Measurements from ENCODE around the gene HDAC4.

HDAC4 gene

DNA sequence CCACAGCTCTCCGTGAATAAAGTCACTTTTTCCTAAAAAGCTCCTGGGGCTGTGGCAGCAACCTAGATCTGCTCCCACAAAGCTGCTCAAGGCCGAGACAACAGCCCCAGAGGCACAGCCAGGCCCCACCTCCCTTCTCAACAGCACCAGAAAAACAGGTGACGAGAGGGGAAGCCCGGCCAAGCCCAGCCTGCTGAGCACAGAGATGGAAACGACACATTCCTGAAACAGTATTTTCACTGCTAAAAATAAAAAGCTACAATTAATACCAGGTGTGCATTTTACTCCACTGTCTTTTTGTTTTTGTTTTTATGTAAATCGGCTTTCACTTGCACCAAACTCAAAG is 199.3 kb downstream of the HDAC4 start (continued):
- TF ChIP-seq, protein P1, sequence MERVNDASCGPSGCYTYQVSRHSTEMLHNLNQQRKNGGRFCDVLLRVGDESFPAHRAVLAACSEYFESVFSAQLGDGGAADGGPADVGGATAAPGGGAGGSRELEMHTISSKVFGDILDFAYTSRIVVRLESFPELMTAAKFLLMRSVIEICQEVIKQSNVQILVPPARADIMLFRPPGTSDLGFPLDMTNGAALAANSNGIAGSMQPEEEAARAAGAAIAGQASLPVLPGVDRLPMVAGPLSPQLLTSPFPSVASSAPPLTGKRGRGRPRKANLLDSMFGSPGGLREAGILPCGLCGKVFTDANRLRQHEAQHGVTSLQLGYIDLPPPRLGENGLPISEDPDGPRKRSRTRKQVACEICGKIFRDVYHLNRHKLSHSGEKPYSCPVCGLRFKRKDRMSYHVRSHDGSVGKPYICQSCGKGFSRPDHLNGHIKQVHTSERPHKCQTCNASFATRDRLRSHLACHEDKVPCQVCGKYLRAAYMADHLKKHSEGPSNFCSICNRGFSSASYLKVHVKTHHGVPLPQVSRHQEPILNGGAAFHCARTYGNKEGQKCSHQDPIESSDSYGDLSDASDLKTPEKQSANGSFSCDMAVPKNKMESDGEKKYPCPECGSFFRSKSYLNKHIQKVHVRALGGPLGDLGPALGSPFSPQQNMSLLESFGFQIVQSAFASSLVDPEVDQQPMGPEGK (tag by site-specific recombination; IDR thresholded peaks at IDR 0.05) = no peak

DNA sequence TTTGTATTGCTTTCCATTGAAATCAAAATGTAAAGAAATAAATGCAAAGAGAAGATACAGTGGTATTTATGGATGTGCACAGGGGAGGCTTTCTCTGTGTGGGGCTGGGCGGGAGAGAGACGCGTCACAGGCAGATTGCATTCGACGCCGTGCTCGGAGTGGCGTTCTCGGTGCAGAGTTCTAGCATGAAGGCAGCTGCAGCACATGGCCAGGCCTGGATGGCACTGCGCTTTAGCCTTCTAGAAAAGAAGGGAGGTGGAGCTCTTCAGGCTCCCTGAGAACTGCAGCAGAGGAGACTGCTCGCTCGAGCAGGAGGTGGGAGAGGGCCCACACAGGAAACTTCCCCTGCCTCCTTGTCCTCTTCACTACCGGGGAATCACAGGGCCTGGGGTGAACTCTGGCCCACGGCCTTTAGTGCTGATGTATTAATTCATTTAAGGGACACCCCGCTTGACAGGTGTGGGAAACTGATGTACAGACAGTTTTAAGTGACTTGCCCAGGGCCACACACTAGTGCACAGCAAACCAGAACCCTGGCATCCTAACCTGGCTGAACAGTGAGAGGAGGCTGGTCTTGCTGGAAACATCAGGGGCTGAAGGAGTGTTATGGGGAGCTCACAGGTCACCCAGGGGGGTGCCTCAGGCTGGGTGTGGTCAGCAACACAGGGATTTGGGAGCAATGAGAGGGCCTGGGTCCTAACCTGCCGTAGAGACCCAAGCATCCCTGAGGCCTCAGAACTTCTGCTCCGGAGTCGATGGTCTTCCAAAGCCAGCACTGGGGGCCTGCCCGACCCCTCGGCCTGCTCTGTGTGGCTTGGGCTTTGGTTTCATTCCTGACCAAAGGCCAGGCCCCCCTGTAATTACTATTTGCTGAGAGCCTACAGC is 199.9 kb downstream of the HDAC4 start:
- Histone ChIP-seq H3K4me1 (ENCODE audit: control insufficient read depth, insufficient read depth, low read length) (no peaks in the 10 kb centered on the region), H3K9me3 (ENCODE audit: control insufficient read depth, insufficient read depth, low read depth, low read length) (no peaks in the 10 kb centered on the region), H3K4me3 (ENCODE audit: low read depth, low read length) (no peak overlapping the region), H3K27ac (ENCODE audit: extremely low read depth, low read depth, low read length) (no peak overlapping the region), H3K36me3 (ENCODE audit: control insufficient read depth in 2 of 2, insufficient read depth in 1 of 2, low read length in 2 of 2) (peaks cover 0 to 3% of the 10 kb centered on the region in 2 experiments; a peak in 1 of 3 replicates)
- ChIA-PET CTCF (no interaction called here), POLR2A (no interaction called here)
- TF ChIP-seq ZFP37 (tag by site-specific recombination; IDR thresholded peaks at IDR 0.05) = no peak
- TF ChIP-seq SP7 (tag by site-specific recombination; IDR thresholded peaks at IDR 0.05) = no peak
- TF ChIP-seq ZNF211 (tag by site-specific recombination; IDR thresholded peaks at IDR 0.05; ENCODE audit: low read depth) = no peak
- no peak for TF ChIP-seq ZNF747 (tag by site-specific recombination; IDR thresholded peaks at IDR 0.05)
- TF ChIP-seq, protein P2, sequence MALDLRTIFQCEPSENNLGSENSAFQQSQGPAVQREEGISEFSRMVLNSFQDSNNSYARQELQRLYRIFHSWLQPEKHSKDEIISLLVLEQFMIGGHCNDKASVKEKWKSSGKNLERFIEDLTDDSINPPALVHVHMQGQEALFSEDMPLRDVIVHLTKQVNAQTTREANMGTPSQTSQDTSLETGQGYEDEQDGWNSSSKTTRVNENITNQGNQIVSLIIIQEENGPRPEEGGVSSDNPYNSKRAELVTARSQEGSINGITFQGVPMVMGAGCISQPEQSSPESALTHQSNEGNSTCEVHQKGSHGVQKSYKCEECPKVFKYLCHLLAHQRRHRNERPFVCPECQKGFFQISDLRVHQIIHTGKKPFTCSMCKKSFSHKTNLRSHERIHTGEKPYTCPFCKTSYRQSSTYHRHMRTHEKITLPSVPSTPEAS (tag by site-specific recombination; IDR thresholded peaks at IDR 0.05) = no peak

DNA sequence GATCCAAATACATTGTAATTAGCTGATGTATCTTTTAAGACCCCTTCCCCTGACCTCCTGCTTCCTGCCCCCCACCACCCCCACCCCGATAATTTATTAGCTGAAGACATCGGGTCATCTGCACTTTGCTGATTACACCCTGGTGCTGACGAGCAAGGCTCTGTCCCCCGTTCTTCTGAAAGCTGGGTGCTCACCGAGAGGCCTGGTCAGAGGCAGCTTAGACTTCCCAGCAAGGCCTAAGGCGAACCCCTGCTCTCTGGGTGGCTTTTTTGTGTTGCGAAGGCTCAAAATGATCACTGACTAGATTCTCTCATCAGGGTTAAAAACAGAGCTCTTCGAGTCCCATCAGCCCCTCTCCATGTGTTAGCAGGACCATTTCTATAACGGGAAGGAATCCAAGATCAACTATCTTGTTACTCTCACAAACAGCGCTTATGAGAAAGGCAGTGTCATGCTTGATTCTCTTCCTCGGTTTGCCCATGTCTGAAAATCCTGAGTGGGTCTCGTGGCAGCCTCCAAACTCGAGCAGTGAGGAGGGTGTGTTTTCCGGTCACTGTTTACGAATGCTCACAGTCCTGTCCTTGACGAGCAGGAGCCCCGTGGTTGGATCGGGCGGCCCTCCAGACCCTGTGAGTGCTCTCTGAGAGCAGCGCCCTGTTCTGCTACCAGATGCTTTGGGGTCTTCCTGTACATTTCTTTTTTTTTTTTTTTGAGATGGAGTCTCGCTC is 201.6 kb downstream of the HDAC4 start:
- POLR2A ChIA-PET = no interaction called here
- H3K27ac ChIP-seq (ENCODE audit: extremely low read depth, low read depth, low read length) = no peak overlapping the region
- CTCF ChIA-PET = interaction anchor here (0.7 kb wide), 1 partner anchor 490 kb away, joined by 3 read pairs; no protein-coding TSS in a partner anchor
- peaks cover 0 to 3% of the 10 kb centered on the region in 2 experiments; a peak in 1 of 3 replicates for H3K36me3 ChIP-seq (ENCODE audit: control insufficient read depth in 2 of 2, insufficient read depth in 1 of 2, low read length in 2 of 2)
- no peaks in the 10 kb centered on the region for H3K9me3 ChIP-seq (ENCODE audit: control insufficient read depth, insufficient read depth, low read depth, low read length)
- H3K4me1 ChIP-seq (ENCODE audit: control insufficient read depth, insufficient read depth, low read length) = no peaks in the 10 kb centered on the region
- TF ChIP-seq GLI2 (tag by site-specific recombination; IDR thresholded peaks at IDR 0.05; ENCODE audit: borderline replicate concordance, low read depth) (no peak), ZNF473 (tag by site-specific recombination; IDR thresholded peaks at IDR 0.05) (no peak), ZSCAN23 (tag by site-specific recombination; IDR thresholded peaks at IDR 0.05) (no peak), ZXDB (tag by site-specific recombination; IDR thresholded peaks at IDR 0.05) (no peak), ZNF211 (tag by site-specific recombination; IDR thresholded peaks at IDR 0.05; ENCODE audit: low read depth) (no peak), ZNF350 (tag by site-specific recombination; IDR thresholded peaks at IDR 0.05) (no peak)
- TF ChIP-seq, protein P3, sequence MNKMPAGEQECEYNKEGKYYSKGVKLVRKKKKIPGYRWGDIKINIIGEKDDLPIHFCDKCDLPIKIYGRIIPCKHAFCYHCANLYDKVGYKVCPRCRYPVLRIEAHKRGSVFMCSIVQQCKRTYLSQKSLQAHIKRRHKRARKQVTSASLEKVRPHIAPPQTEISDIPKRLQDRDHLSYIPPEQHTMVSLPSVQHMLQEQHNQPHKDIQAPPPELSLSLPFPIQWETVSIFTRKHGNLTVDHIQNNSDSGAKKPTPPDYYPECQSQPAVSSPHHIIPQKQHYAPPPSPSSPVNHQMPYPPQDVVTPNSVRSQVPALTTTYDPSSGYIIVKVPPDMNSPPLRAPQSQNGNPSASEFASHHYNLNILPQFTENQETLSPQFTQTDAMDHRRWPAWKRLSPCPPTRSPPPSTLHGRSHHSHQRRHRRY (tag by site-specific recombination; IDR thresholded peaks at IDR 0.05) = no peak
- TF ChIP-seq, protein P4, sequence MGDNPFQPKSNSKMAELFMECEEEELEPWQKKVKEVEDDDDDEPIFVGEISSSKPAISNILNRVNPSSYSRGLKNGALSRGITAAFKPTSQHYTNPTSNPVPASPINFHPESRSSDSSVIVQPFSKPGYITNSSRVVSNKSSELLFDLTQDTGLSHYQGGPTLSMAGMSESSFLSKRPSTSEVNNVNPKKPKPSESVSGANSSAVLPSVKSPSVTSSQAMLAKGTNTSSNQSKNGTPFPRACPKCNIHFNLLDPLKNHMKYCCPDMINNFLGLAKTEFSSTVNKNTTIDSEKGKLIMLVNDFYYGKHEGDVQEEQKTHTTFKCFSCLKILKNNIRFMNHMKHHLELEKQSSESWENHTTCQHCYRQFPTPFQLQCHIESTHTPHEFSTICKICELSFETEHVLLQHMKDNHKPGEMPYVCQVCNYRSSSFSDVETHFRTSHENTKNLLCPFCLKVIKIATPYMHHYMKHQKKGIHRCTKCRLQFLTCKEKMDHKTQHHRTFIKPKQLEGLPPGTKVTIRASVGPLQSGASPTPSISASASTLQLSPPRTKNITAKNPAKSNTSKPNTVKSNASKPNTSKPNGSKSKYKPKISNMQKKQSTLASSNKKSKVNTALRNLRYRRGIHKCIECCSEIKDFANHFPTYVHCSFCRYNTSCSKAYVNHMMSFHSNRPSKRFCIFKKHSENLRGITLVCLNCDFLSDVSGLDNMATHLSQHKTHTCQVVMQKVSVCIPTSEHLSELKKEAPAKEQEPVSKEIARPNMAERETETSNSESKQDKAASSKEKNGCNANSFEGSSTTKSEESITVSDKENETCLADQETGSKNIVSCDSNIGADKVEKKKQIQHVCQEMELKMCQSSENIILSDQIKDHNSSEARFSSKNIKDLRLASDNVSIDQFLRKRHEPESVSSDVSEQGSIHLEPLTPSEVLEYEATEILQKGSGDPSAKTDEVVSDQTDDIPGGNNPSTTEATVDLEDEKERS (tag by site-specific recombination; IDR thresholded peaks at IDR 0.05) = no peak
- TF ChIP-seq, protein P5, sequence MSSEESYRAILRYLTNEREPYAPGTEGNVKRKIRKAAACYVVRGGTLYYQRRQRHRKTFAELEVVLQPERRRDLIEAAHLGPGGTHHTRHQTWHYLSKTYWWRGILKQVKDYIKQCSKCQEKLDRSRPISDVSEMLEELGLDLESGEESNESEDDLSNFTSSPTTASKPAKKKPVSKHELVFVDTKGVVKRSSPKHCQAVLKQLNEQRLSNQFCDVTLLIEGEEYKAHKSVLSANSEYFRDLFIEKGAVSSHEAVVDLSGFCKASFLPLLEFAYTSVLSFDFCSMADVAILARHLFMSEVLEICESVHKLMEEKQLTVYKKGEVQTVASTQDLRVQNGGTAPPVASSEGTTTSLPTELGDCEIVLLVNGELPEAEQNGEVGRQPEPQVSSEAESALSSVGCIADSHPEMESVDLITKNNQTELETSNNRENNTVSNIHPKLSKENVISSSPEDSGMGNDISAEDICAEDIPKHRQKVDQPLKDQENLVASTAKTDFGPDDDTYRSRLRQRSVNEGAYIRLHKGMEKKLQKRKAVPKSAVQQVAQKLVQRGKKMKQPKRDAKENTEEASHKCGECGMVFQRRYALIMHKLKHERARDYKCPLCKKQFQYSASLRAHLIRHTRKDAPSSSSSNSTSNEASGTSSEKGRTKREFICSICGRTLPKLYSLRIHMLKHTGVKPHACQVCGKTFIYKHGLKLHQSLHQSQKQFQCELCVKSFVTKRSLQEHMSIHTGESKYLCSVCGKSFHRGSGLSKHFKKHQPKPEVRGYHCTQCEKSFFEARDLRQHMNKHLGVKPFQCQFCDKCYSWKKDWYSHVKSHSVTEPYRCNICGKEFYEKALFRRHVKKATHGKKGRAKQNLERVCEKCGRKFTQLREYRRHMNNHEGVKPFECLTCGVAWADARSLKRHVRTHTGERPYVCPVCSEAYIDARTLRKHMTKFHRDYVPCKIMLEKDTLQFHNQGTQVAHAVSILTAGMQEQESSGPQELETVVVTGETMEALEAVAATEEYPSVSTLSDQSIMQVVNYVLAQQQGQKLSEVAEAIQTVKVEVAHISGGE (tag by site-specific recombination; conservative IDR thresholded peaks at IDR 0.05; ENCODE audit: low read depth) = no peak
- TF ChIP-seq, protein P6, sequence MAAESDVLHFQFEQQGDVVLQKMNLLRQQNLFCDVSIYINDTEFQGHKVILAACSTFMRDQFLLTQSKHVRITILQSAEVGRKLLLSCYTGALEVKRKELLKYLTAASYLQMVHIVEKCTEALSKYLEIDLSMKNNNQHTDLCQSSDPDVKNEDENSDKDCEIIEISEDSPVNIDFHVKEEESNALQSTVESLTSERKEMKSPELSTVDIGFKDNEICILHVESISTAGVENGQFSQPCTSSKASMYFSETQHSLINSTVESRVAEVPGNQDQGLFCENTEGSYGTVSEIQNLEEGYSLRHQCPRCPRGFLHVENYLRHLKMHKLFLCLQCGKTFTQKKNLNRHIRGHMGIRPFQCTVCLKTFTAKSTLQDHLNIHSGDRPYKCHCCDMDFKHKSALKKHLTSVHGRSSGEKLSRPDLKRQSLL (tag by site-specific recombination; IDR thresholded peaks at IDR 0.05) = no peak
- H3K4me3 ChIP-seq (ENCODE audit: low read depth, low read length) = no peak overlapping the region
